BE2C (cell line): ENCODE results near the gene SANBR.

Experiments
- DNase-seq: peaks from one replicate; pipeline ENCODE4 v3.0.0-alpha.2; 2020
- H3K27me3 ChIP-seq: fragments of 250-450 bp; sonication (Bioruptor Pico); 2 replicates; pipeline ENCODE4 v1.5.1; 2020; ENCODE audit warnings: mild to moderate bottlenecking
- H3K36me3 ChIP-seq: fragments of 250-450 bp; sonication (Bioruptor Pico); 2 replicates; pipeline ENCODE4 v1.5.1; 2020; ENCODE audit warnings: mild to moderate bottlenecking
- H3K4me1 ChIP-seq: fragments of 250-450 bp; sonication (Bioruptor Pico); 2 replicates; pipeline ENCODE4 v1.5.1; 2020
- H3K4me3 ChIP-seq: 2 replicates; pipeline ENCODE4 v1.5.1; 2011; ENCODE audit warnings: low read depth, low read length
- H3K9me3 ChIP-seq: fragments of 250-450 bp; sonication (Bioruptor Pico); 2 replicates; pipeline ENCODE4 v1.5.1; 2020
- TF ChIP-seq, protein P1 (sequence below): IDR thresholded peaks from 2 replicates; pipeline ENCODE4 v1.5.1; 2012; ENCODE audit warnings: mild to moderate bottlenecking, low read depth, low read length

Gene SANBR

DNA sequence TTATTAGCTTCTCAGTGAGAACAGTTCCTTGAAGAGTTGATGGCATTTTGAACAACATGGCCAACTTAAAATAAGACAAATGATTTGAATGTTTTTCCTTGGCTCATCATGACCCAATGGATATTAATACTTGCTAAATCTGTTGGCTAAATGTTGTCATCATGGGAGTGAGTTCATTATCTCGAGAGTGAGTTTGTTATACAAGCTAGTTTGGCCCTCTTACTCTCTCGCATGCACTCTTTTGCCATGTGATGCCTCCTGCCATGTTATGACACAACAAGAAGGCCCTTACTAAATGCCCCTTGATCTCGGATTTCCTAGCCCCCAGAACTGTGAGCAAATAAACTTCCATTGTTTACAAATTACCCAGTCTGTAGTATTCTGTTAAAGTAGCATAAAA is 22.9 kb upstream of the SANBR start:
- no peaks in the 10 kb centered on the region for H3K9me3 ChIP-seq
- DNase-seq: no peak
- no peaks in the 10 kb centered on the region for H3K27me3 ChIP-seq
- H3K4me1 ChIP-seq: no peaks in the 10 kb centered on the region
- TF ChIP-seq, protein P1, sequence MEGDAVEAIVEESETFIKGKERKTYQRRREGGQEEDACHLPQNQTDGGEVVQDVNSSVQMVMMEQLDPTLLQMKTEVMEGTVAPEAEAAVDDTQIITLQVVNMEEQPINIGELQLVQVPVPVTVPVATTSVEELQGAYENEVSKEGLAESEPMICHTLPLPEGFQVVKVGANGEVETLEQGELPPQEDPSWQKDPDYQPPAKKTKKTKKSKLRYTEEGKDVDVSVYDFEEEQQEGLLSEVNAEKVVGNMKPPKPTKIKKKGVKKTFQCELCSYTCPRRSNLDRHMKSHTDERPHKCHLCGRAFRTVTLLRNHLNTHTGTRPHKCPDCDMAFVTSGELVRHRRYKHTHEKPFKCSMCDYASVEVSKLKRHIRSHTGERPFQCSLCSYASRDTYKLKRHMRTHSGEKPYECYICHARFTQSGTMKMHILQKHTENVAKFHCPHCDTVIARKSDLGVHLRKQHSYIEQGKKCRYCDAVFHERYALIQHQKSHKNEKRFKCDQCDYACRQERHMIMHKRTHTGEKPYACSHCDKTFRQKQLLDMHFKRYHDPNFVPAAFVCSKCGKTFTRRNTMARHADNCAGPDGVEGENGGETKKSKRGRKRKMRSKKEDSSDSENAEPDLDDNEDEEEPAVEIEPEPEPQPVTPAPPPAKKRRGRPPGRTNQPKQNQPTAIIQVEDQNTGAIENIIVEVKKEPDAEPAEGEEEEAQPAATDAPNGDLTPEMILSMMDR: no peak
- H3K4me3 ChIP-seq: no peak overlapping the region
- no peaks in the 10 kb centered on the region for H3K36me3 ChIP-seq

DNA sequence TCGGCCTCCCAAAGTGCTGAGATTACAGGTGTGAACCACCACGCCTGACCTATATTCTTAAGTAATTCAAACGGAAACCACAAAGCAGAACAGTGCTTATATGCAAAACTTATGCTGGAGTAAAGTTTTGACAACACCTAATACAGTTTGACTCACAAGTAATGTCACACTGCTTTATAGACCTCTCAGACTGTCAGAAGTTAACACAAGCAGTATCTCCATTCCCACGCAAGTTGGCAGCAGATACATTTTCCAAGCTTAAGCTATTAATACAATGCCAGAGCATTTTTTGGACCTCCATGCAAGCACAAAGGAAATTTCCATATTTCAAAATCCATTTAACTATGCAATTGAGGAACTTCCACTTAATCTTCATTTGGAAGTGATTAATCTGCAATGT is 21.0 kb upstream of the SANBR start:
- H3K36me3 ChIP-seq: peaks cover 5% of the 10 kb centered on the region; the same call in 1 of the 2 replicates
- no peaks in the 10 kb centered on the region for H3K4me1 ChIP-seq
- no peaks in the 10 kb centered on the region for H3K9me3 ChIP-seq
- no peak overlapping the region for H3K4me3 ChIP-seq
- no peak for DNase-seq
- no peaks in the 10 kb centered on the region for H3K27me3 ChIP-seq
- TF ChIP-seq, protein P1: no peak

DNA sequence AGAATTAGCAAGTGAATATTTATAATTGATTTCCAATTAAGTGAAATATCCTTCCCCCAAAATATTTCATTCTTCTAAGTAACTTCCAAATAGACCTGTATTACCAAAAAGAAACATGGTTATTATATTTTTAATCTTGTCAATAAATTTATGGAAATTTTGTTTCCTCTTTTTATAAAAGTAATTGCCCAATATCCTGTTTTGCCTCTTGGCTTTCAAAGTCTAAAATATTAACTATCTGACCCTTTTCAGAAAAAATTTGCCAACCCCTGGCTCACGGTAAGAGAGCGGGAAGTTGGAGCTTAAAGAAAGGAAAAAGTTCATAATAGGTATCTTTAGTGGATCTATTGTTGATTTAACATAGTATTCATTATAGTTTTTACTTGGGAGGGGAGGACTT is 20.4 kb upstream of the SANBR start:
- H3K9me3 ChIP-seq: no peaks in the 10 kb centered on the region
- no peaks in the 10 kb centered on the region for H3K4me1 ChIP-seq
- no peaks in the 10 kb centered on the region for H3K27me3 ChIP-seq
- TF ChIP-seq, protein P1: no peak
- H3K36me3 ChIP-seq: peaks cover 5% of the 10 kb centered on the region; the same call in 1 of the 2 replicates
- no peak for DNase-seq
- H3K4me3 ChIP-seq: no peak overlapping the region

DNA sequence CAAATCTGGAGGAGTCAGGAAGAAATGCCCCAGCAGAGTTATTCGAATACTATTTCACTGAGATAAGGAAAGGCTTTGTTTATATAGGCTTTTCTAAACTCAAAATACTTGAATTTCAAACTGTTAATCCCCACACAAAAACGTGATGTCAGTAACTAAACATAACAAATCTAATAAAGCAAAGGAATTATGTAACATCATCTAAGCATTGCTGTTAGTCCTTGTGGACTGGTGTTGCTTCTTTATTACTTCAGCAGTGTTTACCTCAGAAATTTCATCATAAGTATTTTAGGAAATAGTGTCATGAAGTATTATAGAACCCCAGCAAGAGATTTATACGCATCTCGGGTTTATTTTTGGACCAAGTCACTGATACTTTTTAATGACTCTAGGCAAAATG is 19.7 kb upstream of the SANBR start:
- TF ChIP-seq, protein P1: no peak
- DNase-seq: no peak

DNA sequence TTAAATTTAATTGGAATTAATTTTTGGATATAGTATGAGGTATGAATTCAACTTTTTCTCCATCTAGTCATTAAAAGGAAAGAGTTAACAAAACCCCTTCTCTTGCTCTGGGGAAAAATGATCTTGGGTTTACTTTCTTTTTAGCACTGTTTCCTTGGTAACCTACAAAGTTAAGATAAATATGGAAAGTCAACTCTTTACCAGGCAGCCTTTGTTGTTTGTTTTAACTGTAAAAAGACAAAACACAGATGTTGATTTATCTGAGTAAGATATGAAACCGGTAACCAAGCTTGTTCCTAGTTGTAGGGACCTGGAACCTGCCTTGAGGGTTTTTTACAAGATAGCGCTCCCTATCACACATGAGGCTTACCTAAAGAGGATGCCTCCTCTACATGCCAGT is 10.1 kb upstream of the SANBR start:
- no peaks in the 10 kb centered on the region for H3K36me3 ChIP-seq
- no peaks in the 10 kb centered on the region for H3K4me1 ChIP-seq
- H3K27me3 ChIP-seq: no peaks in the 10 kb centered on the region
- H3K4me3 ChIP-seq: no peak overlapping the region
- H3K9me3 ChIP-seq: no peaks in the 10 kb centered on the region
- TF ChIP-seq, protein P1: no peak
- no peak for DNase-seq

More for the DNA sequence above, 19.7 kb upstream of the SANBR start:
- H3K27me3 ChIP-seq: no peaks in the 10 kb centered on the region
- H3K36me3 ChIP-seq: peaks cover 5% of the 10 kb centered on the region; the same call in 1 of the 2 replicates
- no peaks in the 10 kb centered on the region for H3K9me3 ChIP-seq
- H3K4me3 ChIP-seq: no peak overlapping the region
- no peaks in the 10 kb centered on the region for H3K4me1 ChIP-seq

DNA sequence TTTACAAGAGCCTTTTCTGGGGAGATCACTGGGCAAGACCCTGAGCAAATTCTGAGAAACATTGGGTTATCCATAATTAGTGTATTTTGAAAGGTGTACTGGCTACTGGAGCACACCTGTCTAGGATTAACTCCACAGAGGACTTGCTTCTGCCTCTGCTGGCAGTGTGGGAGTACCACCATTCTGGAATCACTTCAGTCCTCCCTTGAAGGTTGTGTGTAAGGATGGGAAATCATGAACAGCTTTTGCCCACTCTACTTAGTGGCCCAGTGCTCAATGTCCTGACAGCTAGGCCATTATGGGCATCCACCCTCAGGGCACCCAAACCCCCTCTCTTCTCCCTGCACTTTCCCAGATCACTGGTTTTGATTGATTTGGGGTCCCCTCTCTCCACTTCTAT is 8.1 kb upstream of the SANBR start:
- Histone ChIP-seq H3K4me3 (no peak overlapping the region), H3K4me1 (no peaks in the 10 kb centered on the region), H3K9me3 (no peaks in the 10 kb centered on the region), H3K36me3 (no peaks in the 10 kb centered on the region), H3K27me3 (no peaks in the 10 kb centered on the region)
- TF ChIP-seq, protein P1: no peak
- no peak for DNase-seq
